HG03469 (cell line): ENCODE measurements around the gene NUTF2.
"Not testable (repeated sequence)": the region's sequence is repeated elsewhere in the genome, so short reads cannot be mapped to it uniquely, and the experiment has no call there.

ENCODE experiments used
- ATAC-seq: cut with Tn5 transposase; IDR thresholded peaks from one replicate; pipeline ENCODE4 v1.9.1; 2021; ENCODE audit warnings: mild to moderate bottlenecking, moderate library complexity, moderate number of reproducible peaks; ENCODE audit not compliant: unreplicated experiment

Gene NUTF2

GRCh38 chr16:67862623-67863583 is 16.2 kb downstream of the NUTF2 start:
- no peak for ATAC-seq

- not testable (repeated sequence) for ATAC-seq
Observed at GRCh38 chr16:67864044-67864443, 17.3 kb downstream of the NUTF2 start.

GRCh38 chr16:67864594-67864993 is 17.9 kb downstream of the NUTF2 start:
- ATAC-seq, result no peak

GRCh38 chr16:67865318-67865717 is 18.6 kb downstream of the NUTF2 start:
- ATAC-seq, result no peak

GRCh38 chr16:67868290-67868689 is 21.6 kb downstream of the NUTF2 start:
- ATAC-seq, result no peak

GRCh38 chr16:67869653-67870052 is 22.9 kb downstream of the NUTF2 start:
- ATAC-seq, result no peak

GRCh38 chr16:67871256-67871655 is 24.5 kb downstream of the NUTF2 start:
- ATAC-seq, result no peak

GRCh38 chr16:67872131-67872630 is 25.4 kb downstream of the NUTF2 start:
- ATAC-seq, result no peak

GRCh38 chr16:67872631-67873434 is 26.1 kb downstream of the NUTF2 start, which contains the start of gene EDC4:
EDC4 (plus strand) TSS chr16:67873052; CDS start chr16:67873262, 210 bp downstream.
- peak; percentile 38 for ATAC-seq

GRCh38 chr16:67873435-67874370 is 27.0 kb downstream of the NUTF2 start:
- ATAC-seq, result no peak

GRCh38 chr16:67874372-67874771 is 27.6 kb downstream of the NUTF2 start:
- no peak for ATAC-seq

GRCh38 chr16:67877064-67877463 is 30.3 kb downstream of the NUTF2 start:
- no peak for ATAC-seq

GRCh38 chr16:67878232-67878631 is 31.5 kb downstream of the NUTF2 start:
- no peak for ATAC-seq

GRCh38 chr16:67878846-67879245 is 32.1 kb downstream of the NUTF2 start:
- no peak for ATAC-seq

- ATAC-seq, result no peak
Observed at GRCh38 chr16:67879462-67879861, 32.7 kb downstream of the NUTF2 start.

- no peak for ATAC-seq
Observed at GRCh38 chr16:67879936-67880335, 33.2 kb downstream of the NUTF2 start.

GRCh38 chr16:67880584-67880983 is 33.9 kb downstream of the NUTF2 start:
- ATAC-seq, result no peak

- no peak for ATAC-seq
Observed at GRCh38 chr16:67881621-67882161, 35.0 kb downstream of the NUTF2 start.

GRCh38 chr16:67882374-67883145 is 35.8 kb downstream of the NUTF2 start:
- ATAC-seq, result no peak
